T47D (cell line): ENCODE data around the gene PLAGL1.
A peak's percentile ranks its signal among the peaks of the same experiment; 100 is the strongest.
"Not testable (repeated sequence)": the region's sequence is repeated elsewhere in the genome, so short reads cannot be mapped to it uniquely, and the experiment has no call there.

Source experiments
- DNase-seq, 2 experiments: peaks; one replicate each; pipeline versions ENCODE4 v3.0.0 to v3.0.0-alpha.2; 2011 to 2012; ENCODE audit warnings: low read depth in 1 of 2, low spot score in 1 of 2
- JUND ChIP-seq: IDR thresholded peaks from 2 replicates; pipeline ENCODE4 v1.6.1; 2012; ENCODE audit warnings: low read depth
- in situ Hi-C: cut with HindIII; loops from 2 replicates; pipeline ENCODE4 v1.10.0; 2016; ENCODE audit warnings: low sequenced_read_pairs, low pct_unique_long_range_greater_than_20kb

The PLAGL1 gene

DNA sequence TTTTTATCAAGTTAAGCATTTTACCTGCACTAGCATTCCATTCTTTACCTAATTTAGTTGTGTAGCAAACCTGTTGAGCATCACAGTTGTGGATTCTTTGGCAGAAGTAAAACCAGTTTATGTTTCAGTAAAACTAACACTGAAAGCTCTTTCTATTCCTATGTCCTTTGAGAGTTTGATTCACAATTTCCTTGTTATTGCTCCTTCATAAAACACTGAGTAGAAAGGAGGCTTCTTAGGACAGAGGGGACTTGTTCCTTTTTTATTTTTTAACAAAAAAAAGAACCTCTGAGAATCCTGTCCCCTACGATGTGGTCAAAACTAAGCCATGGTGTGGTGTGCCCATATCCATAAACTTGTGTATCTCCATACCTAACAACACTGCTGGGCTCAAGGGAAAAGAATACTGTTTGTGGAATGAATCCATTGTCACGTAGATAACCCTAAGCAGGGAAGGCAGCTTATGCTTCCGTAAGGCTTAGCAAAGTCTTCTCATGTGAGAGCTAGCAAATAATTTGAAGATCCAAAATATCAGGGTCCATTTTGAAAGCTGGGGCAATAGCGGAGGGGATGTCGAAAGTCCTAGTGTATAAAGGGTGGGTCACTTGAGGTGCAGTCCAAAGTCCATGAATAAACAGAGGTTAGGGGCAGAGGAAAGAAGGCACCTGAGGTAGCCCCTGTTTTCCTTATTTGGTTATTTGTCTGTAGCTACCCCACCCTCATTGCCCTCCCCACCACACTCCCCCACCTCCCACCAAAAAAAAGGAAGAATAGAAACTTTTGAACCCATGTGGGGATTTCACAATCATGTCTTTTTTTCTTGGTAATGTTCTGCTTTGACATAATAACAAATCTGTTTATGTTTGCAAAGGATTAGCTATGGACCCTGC, 71.0 kb downstream of the PLAGL1 start:
- no peak for TF ChIP-seq JUND
- in situ Hi-C loops = no loop called here
- DNase-seq = no peak

DNA sequence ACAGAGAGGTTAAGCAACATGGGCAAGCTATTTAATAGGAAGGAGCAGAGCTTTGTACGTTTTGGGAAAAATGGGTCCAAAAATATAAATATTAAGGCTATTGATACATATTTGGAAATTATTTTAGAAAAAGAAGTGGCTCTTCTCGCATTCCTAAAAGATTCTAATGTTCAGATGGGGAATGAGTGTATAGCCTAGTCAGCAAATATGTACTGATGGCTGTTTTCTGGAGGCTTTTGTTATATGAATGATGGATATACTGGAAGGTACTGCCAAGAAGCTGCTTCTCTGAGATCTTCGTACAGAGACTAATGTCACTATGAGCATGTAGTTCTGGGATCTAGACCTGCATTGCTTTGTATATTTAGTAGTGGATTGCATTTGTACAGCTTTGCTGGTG, 71.7 kb downstream of the PLAGL1 start:
- in situ Hi-C loops = no loop called here
- no peak for TF ChIP-seq JUND
- DNase-seq = no peak

DNA sequence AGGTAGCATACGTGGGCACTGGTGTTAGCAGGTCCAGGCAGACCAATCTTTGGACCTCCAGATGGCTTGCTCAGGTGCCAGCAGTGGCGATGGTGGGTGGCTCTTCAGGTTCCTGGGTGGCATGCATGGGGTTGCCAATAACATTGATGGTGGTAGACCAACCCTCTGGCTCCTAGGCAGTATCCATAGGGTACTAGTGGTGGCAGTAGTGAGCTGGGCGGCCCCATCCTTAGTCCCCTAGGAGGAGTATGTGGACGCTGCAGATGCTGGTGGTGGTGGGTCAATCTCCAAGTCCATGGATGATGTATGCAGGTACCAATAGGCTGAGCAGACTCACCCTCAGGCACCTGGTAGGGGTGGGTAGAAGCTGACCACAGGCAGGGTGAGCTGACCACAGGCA, 73.2 kb downstream of the PLAGL1 start:
- no peak for DNase-seq
- no peak for TF ChIP-seq JUND
- in situ Hi-C loops = no loop called here

DNA sequence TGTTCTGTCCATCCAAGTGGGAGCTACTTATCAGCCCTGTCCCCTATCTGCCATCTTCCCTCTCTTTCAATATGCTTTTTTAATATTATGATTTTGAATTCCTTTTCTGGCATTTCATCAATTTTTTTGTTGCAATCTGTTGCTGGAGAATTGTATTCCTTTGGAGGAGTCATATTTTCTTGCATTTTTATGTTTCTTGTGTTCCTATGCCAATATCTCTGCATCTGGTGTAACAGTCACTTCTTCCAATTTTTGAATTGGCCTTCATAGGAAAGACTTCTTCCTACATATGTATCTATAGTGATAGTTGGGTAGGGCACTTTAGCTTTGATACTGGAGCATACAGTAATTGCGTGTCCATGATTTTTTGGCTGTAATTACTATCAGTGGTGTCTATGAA, 73.7 kb downstream of the PLAGL1 start:
- in situ Hi-C loops = no loop called here

DNA sequence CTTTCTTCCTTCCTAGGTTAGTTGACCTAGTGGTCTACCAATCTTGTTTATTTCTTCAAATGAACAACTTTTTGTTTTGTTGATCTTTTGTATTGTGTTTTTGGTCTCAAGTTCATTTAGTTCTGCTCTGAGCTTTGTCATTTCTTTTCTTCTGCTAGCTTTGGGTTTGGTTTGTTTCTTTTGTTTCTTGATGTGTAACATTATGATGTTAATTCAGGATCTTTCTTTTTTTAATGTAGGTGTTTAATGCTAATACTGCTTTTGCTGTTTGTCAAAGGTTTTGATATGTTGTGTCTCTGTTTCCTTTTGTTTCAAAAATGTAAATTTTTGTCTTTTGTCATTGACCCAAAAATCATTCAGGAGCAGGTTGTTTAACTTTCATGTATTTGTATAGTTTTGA, 78.1 kb downstream of the PLAGL1 start:
- in situ Hi-C loops = no loop called here
- DNase-seq = no peak
- no peak for TF ChIP-seq JUND

More for the DNA sequence above, 73.7 kb downstream of the PLAGL1 start:
- no peak for DNase-seq
- no peak for TF ChIP-seq JUND

DNA sequence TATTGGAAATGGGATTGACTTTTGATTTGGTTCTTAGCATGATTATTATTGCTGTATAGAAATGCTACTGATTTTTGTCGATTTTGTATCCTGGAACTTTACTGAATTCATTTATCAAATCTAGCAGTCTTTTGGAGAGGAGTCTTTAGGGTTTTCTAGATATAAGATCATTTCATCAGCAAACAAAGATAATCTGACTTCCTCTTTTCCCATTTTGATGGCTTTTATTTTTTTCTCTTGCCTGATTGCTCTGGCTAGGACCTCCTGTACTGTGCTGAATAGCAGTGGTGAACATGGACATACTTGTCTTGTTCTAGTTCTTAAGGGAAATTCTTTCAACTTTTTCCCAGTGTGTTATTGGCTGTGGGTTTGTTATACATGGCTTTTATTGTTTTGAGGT, 79.2 kb downstream of the PLAGL1 start:
- no peak for DNase-seq
- no peak for TF ChIP-seq JUND
- in situ Hi-C loops = no loop called here

DNA sequence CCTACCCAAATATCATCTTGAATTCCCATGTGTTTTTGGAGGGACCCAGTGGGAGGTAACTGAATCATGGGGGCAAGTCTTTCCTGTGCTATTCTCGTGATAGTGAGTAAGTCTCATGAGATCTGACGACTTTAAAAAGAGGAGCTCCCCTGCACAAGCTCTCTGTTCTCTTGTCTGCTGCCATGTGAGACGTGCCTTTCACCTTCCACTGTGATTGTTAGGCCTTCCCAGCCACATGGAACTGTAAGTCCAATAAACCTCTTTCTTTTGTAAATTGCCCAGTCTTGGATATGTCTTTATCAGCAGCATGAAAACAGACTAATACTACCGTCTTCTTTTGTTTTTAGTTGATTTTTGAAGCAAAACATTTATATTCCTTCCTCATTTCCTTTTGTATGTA, 91.0 kb downstream of the PLAGL1 start:
- DNase-seq, in situ Hi-C loops: not testable (repeated sequence)

DNA sequence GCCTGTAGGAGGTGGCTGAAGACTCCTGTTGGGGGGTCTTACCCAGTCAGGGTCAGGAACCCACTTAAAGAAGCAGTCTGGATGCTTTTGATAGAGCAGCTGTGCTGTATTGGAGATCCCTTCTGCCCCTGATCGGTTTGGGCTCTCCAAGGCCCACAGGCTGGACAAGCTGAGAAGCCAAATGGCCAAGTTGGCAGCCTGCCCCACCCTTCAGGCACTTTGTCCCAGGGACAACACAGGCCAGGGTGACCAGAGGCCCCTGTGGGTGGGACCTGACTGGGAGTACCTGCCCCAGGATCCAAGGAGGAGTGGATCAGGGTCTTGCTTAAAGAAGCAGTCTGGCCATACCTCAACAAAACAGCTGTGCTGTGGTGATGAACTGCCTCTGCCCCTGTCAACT, 95.4 kb downstream of the PLAGL1 start:
- no peak for DNase-seq
- in situ Hi-C loops = no loop called here
- TF ChIP-seq JUND = no peak

DNA sequence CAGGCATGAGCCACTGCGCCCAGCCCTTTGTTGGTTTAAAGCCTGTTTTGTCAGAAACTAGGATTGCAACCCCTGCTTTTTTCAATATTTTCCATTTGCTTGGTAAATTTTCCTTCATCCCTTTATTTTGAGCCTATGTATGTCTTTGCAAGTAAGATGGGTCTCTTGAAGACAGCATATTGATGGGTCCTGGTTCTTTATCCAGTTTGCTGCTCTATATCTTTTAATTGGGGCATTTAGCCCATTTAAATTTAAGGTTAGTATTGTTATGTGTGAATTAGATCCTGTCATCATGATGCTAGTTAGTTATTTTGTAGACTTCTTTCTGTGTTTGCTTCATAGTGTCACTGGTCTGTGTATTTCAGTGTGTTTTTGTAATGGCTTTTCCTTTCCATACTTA, 97.0 kb downstream of the PLAGL1 start:
- in situ Hi-C loops = no loop called here
- no peak for DNase-seq

DNA sequence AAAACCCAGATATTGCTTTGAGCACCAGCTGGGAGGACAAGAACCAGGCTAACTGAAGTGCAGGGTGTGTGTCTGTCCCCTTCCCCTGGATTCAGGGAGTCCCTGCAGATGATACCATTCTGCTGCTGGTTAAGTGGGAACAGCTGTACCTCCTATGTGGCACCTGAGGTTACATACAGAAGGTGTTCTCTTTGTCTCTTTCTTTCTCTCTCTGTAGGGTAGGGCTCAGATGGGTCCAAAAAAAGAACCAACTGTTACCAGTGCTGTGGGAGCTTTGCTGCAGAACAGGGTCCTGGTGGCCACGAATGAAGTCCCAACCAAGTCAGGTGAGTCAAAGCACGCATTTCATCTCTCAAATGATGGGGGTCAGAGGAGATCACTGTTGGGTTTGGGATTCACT, 105.2 kb downstream of the PLAGL1 start:
- no peak for TF ChIP-seq JUND
- DNase-seq = no peak
- in situ Hi-C loops = no loop called here

More for the DNA sequence above, 97.0 kb downstream of the PLAGL1 start:
- no peak for TF ChIP-seq JUND

DNA sequence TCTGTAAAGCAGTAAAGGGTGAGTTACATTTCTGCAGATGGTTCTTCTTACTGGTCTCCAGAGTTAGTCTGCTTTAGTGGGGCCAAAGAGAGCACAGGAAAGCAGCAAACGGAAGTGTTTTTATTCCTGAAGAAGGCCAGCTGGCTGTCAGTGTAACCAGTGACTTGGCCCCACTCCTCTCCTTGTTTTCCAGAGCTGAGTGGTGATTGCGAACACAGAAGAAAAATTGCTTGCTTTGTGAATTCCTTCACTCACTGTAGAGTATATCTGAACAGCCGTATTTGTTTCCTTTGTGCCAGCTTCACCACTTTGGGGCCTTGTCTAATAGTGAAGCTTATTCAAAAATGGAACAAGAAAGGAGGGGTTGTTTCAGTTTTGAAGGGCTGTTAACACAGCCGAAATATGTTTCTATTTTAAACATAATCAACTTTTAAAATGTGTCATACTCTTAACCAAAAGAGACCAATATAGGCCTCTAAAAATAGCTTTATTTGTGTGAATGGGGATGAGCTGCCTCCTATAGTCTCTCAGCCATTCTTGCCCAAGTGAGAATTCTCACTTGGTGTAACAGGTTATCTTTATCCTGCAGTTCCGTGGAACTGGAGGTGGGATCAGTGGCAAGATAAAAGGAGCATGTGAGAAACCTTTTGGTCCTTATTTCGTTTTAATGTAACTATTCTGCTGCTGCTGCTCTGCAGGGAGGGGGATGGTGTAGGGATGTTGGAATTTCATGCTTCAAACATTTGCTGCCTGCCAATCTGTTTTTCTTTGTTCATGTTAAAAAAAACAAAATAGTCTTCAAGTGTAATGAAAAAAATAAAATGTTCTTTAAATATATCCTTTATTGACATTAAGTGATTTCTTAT, 105.9 kb downstream of the PLAGL1 start:
- in situ Hi-C loops = no loop called here
- TF ChIP-seq JUND = no peak
- DNase-seq = no peak

DNA sequence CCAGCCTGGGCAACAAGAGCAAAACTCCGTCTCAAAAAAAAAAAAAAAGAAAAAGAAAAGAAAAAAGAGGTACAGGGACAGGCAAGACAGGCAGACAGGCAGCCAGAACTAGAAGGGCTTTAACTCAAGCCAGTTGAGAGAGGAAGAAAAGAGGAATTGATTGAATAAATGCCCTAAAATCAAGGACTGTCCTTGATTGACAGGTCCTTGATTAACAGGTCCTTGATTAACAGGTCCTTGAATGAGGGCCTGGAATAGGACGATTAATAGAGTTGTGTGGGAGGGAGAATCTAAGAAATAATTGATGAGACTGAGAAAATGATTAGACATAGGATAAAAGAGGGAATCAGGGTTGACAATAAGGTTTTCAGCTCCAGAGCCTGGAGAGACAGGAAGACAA, 107.7 kb downstream of the PLAGL1 start:
- in situ Hi-C loops = no loop called here
- no peak for TF ChIP-seq JUND
- DNase-seq = no peak

DNA sequence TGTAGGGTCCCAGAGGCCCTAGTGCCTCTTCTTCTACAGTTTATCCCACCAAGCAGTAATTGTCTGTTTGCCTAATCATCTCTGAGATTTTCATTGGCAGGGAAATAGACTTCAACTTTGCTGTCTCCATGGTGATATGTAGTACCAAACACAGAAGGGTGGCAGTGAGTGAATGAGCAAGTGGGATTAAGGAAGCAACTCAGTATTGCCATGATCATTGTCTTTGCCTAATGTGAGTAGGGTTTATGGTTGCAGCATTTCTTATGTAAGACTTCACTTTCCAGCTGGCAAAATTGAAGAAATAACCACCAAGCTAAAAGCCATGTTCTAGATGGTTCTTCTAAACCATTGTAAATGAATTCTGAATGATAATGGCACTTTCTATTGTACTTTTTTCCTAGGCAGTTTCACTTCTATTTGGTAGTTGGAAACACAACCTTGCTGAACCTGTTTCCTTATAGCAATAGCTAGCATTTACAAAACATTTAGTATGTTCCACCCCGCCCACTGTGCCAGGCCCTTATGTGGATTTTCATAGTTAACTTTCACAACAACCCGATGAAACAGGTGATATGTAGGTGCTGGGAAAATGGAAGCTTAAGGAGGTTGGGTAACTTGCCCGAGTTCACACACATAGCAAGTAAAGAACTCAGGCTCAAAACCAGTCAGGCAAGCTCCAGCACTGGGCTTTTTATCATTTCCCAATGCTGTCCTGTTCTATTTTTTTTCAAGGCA, 111.8 kb downstream of the PLAGL1 start:
- DNase-seq = peak; percentile 9 to 74
- no peak for TF ChIP-seq JUND
- in situ Hi-C loops = no loop called here
